Fibroblast of pulmonary artery (primary cell): ENCODE measurements around the gene RGS17.
"Not testable (repeated sequence)": the region's sequence is repeated elsewhere in the genome, so short reads cannot be mapped to it uniquely, and the experiment has no call there.

Experiments
- DNase-seq: peaks from one replicate; pipeline ENCODE4 v3.0.0-alpha.2; 2010; ENCODE audit warnings: low read depth
- H3K4me3 ChIP-seq: replicated peaks from 2 replicates; pipeline ENCODE4 v1.5.1; 2011; ENCODE audit warnings: low read depth, mild to moderate bottlenecking, control low read depth, low read length, moderate library complexity
- CTCF ChIP-seq: IDR thresholded peaks from 2 replicates; pipeline ENCODE4 v1.5.1; 2011; ENCODE audit warnings: mild to moderate bottlenecking, control low read depth, low read length, inconsistent platforms; ENCODE audit errors: missing control alignments

The RGS17 gene

GRCh38 chr6:152977556-152977955, 153.5 kb downstream of the RGS17 start:
- no peak overlapping the region for H3K4me3 ChIP-seq
- no peak for DNase-seq
- no peak for TF ChIP-seq CTCF

- no peak for TF ChIP-seq CTCF
- DNase-seq, result peak; percentile 61
- no peak overlapping the region for H3K4me3 ChIP-seq
Measured at GRCh38 chr6:152976749-152977148, 154.3 kb downstream of the RGS17 start.

- DNase-seq, result no peak
- no peak for TF ChIP-seq CTCF
- no peak overlapping the region for H3K4me3 ChIP-seq
Measured at GRCh38 chr6:152975204-152975915, 155.7 kb downstream of the RGS17 start.

GRCh38 chr6:152973916-152974315, 157.2 kb downstream of the RGS17 start:
- no peak for DNase-seq
- H3K4me3 ChIP-seq, result no peak overlapping the region
- TF ChIP-seq CTCF, result no peak

DNA sequence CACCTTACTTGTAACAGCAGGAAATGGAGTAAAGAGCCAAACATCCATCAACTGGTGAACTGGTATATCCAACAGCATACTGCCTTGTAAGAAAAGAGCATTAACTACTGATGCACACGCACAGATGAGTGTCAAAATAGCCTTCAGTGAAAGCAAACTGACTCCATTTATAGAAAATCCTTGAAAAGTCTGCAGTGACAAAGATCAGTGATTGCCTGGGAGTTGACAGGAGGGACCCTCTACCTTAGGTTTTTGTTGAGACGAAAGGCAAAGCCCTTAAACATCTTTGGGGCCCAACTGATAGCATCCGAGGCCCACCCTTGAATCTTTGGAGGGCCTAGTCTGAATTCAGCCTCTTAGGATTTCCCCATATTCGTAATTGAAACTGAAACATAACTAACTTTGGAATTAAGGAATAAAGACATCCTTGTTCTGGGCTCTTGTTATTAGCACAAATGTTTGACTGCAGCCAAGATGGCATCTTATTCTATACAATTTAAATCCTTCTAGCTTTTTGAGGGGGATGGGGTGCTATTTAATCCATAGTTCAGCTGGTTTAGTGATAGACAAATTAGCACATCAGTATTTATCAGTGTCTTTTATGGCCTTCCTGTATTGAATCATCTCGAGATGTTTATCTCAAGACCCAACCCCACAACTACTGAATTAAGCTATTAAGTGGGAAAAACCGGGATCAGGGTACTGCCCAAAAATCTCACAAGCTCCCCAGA, 161.2 kb downstream of the RGS17 start:
- no peak for DNase-seq
- TF ChIP-seq CTCF, result no peak
- H3K4me3 ChIP-seq, result no peak overlapping the region

GRCh38 chr6:152966168-152966894, 164.8 kb downstream of the RGS17 start:
- not testable (repeated sequence) for DNase-seq, H3K4me3 ChIP-seq

- TF ChIP-seq CTCF, result no peak
- H3K4me3 ChIP-seq, result no peak overlapping the region
- no peak for DNase-seq
Measured at GRCh38 chr6:152959333-152959732, 171.7 kb downstream of the RGS17 start.
